Activated T-cell treated with anti-CD3 and anti-CD28 coated beads for 24 hours (primary cell): ENCODE measurements around the gene ITGA4.

Source experiments
- DNase-seq: peaks from one replicate; pipeline ENCODE4 v3.0.0-alpha.2; 2020; ENCODE audit warnings: low read depth

ITGA4 gene

GRCh38 chr2:181515719-181516118 is 58.5 kb downstream of the ITGA4 start:
- DNase-seq, result no peak

GRCh38 chr2:181516992-181517391 is 59.8 kb downstream of the ITGA4 start:
- DNase-seq, result no peak

GRCh38 chr2:181517685-181518301 is 60.6 kb downstream of the ITGA4 start:
- DNase-seq, result no peak

- no peak for DNase-seq
Measured at GRCh38 chr2:181520253-181520652, 63.1 kb downstream of the ITGA4 start.

- no peak for DNase-seq
Measured at GRCh38 chr2:181523756-181524155, 66.6 kb downstream of the ITGA4 start.

GRCh38 chr2:181526014-181526413 is 68.8 kb downstream of the ITGA4 start:
- DNase-seq, result no peak

GRCh38 chr2:181527058-181527457 is 69.9 kb downstream of the ITGA4 start:
- DNase-seq, result no peak

- no peak for DNase-seq
Measured at GRCh38 chr2:181528441-181528840, 71.3 kb downstream of the ITGA4 start.

- no peak for DNase-seq
Measured at GRCh38 chr2:181536730-181537129, 79.5 kb downstream of the ITGA4 start.

- DNase-seq, result no peak
Measured at GRCh38 chr2:181540421-181540820, 83.2 kb downstream of the ITGA4 start.

- DNase-seq, result no peak
Measured at GRCh38 chr2:181542170-181542569, 85.0 kb downstream of the ITGA4 start.

- no peak for DNase-seq
Measured at GRCh38 chr2:181546086-181546485, 88.9 kb downstream of the ITGA4 start.

GRCh38 chr2:181552808-181553207 is 95.6 kb downstream of the ITGA4 start:
- DNase-seq, result no peak

GRCh38 chr2:181553244-181553643 is 96.1 kb downstream of the ITGA4 start:
- DNase-seq, result no peak

- no peak for DNase-seq
Measured at GRCh38 chr2:181554061-181554830, 97.1 kb downstream of the ITGA4 start.

- DNase-seq, result no peak
Measured at GRCh38 chr2:181558371-181558770, 101.2 kb downstream of the ITGA4 start.

- no peak for DNase-seq
Measured at GRCh38 chr2:181563101-181563692, 106.0 kb downstream of the ITGA4 start.

GRCh38 chr2:181566334-181567032 is 109.3 kb downstream of the ITGA4 start:
- no peak for DNase-seq

- no peak for DNase-seq
Measured at GRCh38 chr2:181570059-181570458, 112.9 kb downstream of the ITGA4 start.

GRCh38 chr2:181570833-181571661 is 113.9 kb downstream of the ITGA4 start:
- no peak for DNase-seq

- no peak for DNase-seq
Measured at GRCh38 chr2:181573140-181573736, 116.1 kb downstream of the ITGA4 start.
